Measurements from ENCODE around the gene ADRA2A. TPM values are rescaled to one million over a fixed set of nuclear protein-coding genes. Genes with fewer than 3 reads are reported as not detected.

ADRA2A gene
- total and polyA plus RNA-seq, 11 donors: 0.19 to 3.9 (median 0.44) TPM

DNA sequence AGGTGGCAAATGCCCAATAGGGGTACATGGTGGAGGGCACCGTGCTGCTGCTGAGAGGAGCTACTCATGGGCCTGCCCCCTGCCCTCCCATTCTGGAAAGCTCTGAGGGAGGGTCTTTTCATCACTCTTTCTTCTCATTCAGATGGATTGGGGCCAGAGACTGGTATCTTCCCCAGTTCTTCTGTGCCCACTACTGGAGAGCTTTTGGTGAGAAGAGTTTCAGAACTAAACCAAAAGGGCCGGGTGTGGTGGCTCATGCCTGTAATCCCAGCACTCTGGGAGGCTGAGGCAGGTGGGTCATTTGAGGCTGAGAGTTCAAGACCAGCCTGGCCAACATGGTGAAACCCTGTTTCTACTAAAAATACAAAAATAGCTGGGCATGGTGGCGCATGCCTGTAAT, 12.5 kb downstream of the ADRA2A start:
- no peak for TF ChIP-seq POLR2A (IDR thresholded peaks at IDR 0.05)
- TF ChIP-seq CTCF (IDR thresholded peaks at IDR 0.05): no peak
- intact Hi-C loops (cut with DNase I): no loop called here
- Histone ChIP-seq H3K4me3 (no peak overlapping the region), H3K4me1 (no peaks in the 10 kb centered on the region), H3K27ac (no peak overlapping the region), H3K36me3 (no peaks in the 10 kb centered on the region), H3K9me3 (no peaks in the 10 kb centered on the region), H3K27me3 (peaks cover 0 to 21% (median 0%) of the 10 kb centered on the region in 9 donors)
- WGBS, 4 donors: 84 to 91% (median 86%) methylated on average over 3 of the region's 3 CpGs
- ATAC-seq (no peak), DNase-seq (no peak)

DNA sequence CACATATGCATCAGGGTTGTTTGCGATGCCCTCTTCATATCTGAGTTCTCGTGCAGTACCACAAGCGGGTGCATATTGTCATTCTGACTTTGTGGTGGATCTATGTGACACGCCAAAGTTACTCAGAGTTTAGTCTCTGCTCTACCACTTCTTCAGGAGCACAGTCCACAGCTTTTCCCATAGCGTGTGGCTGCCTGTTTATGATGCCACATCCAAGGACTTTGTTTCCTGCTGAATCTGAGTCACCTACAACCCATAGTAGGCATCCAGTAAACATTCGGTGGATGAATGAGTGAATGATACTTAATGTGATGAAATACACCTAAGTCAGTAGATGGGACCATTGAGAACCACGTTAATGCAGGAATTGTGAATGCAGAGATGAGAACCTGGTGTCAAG, 15.0 kb downstream of the ADRA2A start:
- ATAC-seq (no peak), DNase-seq (no peak)
- intact Hi-C loops (cut with DNase I): no loop called here
- Histone ChIP-seq H3K4me1 (no peaks in the 10 kb centered on the region), H3K27ac (no peak overlapping the region), H3K36me3 (no peaks in the 10 kb centered on the region), H3K9me3 (no peaks in the 10 kb centered on the region), H3K4me3 (no peak overlapping the region), H3K27me3 (peaks cover 0 to 21% (median 0%) of the 10 kb centered on the region in 9 donors)
- WGBS, 4 donors: 73 to 89% (median 86%) methylated on average over 7 of the region's 7 CpGs
- TF ChIP-seq POLR2A (IDR thresholded peaks at IDR 0.05) (no peak), CTCF (IDR thresholded peaks at IDR 0.05) (no peak)

DNA sequence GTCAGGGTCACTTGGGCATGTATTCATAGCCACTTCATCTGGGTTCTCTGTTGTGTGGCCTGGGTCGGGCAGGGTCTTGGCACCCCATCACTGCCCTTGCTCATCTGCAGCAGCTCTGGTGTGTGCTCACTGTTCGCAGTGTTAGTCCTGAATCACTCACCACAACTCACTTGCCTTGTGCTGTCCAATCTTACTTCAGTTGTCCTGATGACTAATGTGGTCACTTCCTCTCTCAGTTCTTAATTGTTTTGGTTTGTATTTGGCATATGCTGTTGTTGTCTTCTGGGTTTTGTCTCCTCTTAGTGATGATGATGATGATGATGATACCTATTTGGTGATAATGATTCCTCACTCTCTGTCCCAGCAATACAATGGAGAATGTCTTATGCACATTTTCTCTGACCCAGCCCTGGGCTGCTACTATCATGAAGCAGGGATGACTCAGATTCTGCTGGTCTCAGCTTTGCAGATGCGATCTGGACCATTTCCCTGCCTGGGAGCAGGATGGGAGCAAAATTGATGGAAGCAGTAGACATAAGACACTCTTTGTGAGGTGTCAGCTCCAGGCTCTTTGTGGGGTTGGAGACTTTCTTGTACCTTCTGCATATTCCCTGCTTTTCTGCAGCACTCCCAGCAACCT, 17.0 kb downstream of the ADRA2A start:
- no peak for TF ChIP-seq POLR2A (IDR thresholded peaks at IDR 0.05)
- no peaks in the 10 kb centered on the region for H3K9me3 ChIP-seq
- no peak overlapping the region for H3K4me3 ChIP-seq
- intact Hi-C loops (cut with DNase I): no loop called here
- no peaks in the 10 kb centered on the region for H3K4me1 ChIP-seq
- no peak overlapping the region for H3K27ac ChIP-seq
- peaks cover 0 to 18% (median 0%) of the 10 kb centered on the region in 9 donors for H3K27me3 ChIP-seq
- ATAC-seq (no peak), DNase-seq (no peak)
- WGBS, 4 donors: 69 to 83% (median 76%) methylated on average over 3 of the region's 3 CpGs
- no peaks in the 10 kb centered on the region for H3K36me3 ChIP-seq

GRCh38 chr10:111098679-111099437, 22.0 kb downstream of the ADRA2A start:
- H3K36me3 ChIP-seq: no peaks in the 10 kb centered on the region
- WGBS, 4 donors: 77 to 90% (median 82%) methylated on average over 1 of the region's 1 CpG
- no peak for TF ChIP-seq CTCF (IDR thresholded peaks at IDR 0.05)
- H3K9me3 ChIP-seq: no peaks in the 10 kb centered on the region
- no peak for DNase-seq
- no peak for ATAC-seq
- no peak overlapping the region for H3K4me3 ChIP-seq
- H3K27ac ChIP-seq: no peak overlapping the region
- H3K4me1 ChIP-seq: no peaks in the 10 kb centered on the region
- peaks cover 0 to 8% (median 0%) of the 10 kb centered on the region in 9 donors for H3K27me3 ChIP-seq
- intact Hi-C loops (cut with DNase I): no loop called here

Measured in heart left ventricle (tissue), 16 donors.